WTC11 (cell line): ENCODE data around the gene TAMALIN. TPM values are rescaled to one million over a fixed set of nuclear protein-coding genes. Genes with fewer than 3 reads are reported as not detected.

Source experiments
- ATAC-seq: fragments of 200-7000 bp; cut with Tn5 transposase; 2 replicates; pipeline ENCODE4 v1.10.0; 2021; ENCODE audit warnings: mild to moderate bottlenecking, moderate library complexity
- CTCF ChIA-PET: fragments of 300-600 bp; sonication (Branson Sonifier 250); formaldehyde crosslinking; loops from one replicate; lab custom pipeline; 2021; ENCODE audit warnings: antibody characterized with exemption; lab: Charles Lee
- POLR2A ChIA-PET: fragments of 350-600 bp; sonication (Branson Sonifier 250); formaldehyde crosslinking; loops from one replicate; lab custom pipeline; 2021; ENCODE audit warnings: antibody characterized with exemption; lab: Charles Lee
- DNase-seq: peaks from one replicate; pipeline ENCODE4 v3.0.0; 2021; ENCODE audit warnings: low spot score
- H3K27ac Mint-ChIP-seq: 2 replicates; pipeline ENCODE4 v1.8.0; 2021; ENCODE audit warnings: mixed read lengths
- H3K27me3 Mint-ChIP-seq: 2 replicates; pipeline ENCODE4 v1.8.0; 2021; ENCODE audit warnings: low read depth, mild to moderate bottlenecking, moderate library complexity, mixed read lengths
- H3K36me3 Mint-ChIP-seq: 2 replicates; pipeline ENCODE4 v1.8.0; 2021; ENCODE audit warnings: mixed read lengths
- H3K4me1 Mint-ChIP-seq: 2 replicates; pipeline ENCODE4 v1.8.0; 2022; ENCODE audit warnings: mixed read lengths
- H3K4me3 Mint-ChIP-seq: 2 replicates; pipeline ENCODE4 v1.8.0; 2021; ENCODE audit warnings: mild to moderate bottlenecking, moderate library complexity, mixed read lengths
- H3K9me3 Mint-ChIP-seq: 2 replicates; pipeline ENCODE4 v1.8.0; 2021; ENCODE audit warnings: mixed read lengths
- CREM ChIP-seq: sonication (generic); formaldehyde crosslinking; IDR thresholded peaks from 2 replicates; pipeline ENCODE4 v1.8.1; 2022; ENCODE audit warnings: mild to moderate bottlenecking, missing genetic modification reagents, moderate library complexity
- MXD4 ChIP-seq: fragments of 250-450 bp; sonication (Bioruptor Pico); IDR thresholded peaks from 2 replicates; pipeline ENCODE4 v1.8.0; 2021; ENCODE audit warnings: mild to moderate bottlenecking, moderate library complexity, borderline replicate concordance
- NFE2L1 ChIP-seq: sonication (generic); formaldehyde crosslinking; IDR thresholded peaks from 2 replicates; pipeline ENCODE4 v1.8.1; 2023; ENCODE audit warnings: missing genetic modification reagents
- SP1 ChIP-seq: sonication (generic); formaldehyde crosslinking; conservative IDR thresholded peaks from 2 replicates; pipeline ENCODE4 v1.8.1; 2022; ENCODE audit warnings: missing genetic modification reagents
- ZBTB21 ChIP-seq: sonication (generic); formaldehyde crosslinking; IDR thresholded peaks from 2 replicates; pipeline ENCODE4 v1.8.1; 2023; ENCODE audit warnings: mild to moderate bottlenecking, missing genetic modification reagents, borderline replicate concordance
- ZNF138 ChIP-seq: sonication (generic); formaldehyde crosslinking; conservative IDR thresholded peaks from 2 replicates; pipeline ENCODE4 v1.8.1; 2022; ENCODE audit warnings: mild to moderate bottlenecking, moderate library complexity, missing genetic modification reagents
- ZNF219 ChIP-seq: sonication (generic); formaldehyde crosslinking; IDR thresholded peaks from 2 replicates; pipeline ENCODE4 v1.8.0; 2023; ENCODE audit warnings: missing genetic modification reagents, mild to moderate bottlenecking, borderline replicate concordance
- ZNF263 ChIP-seq: sonication (generic); formaldehyde crosslinking; IDR thresholded peaks from 2 replicates; pipeline ENCODE4 v1.8.1; 2022; ENCODE audit warnings: low read depth, mild to moderate bottlenecking, moderate library complexity, missing genetic modification reagents
- ZNF317 ChIP-seq: sonication (generic); formaldehyde crosslinking; IDR thresholded peaks from 2 replicates; pipeline ENCODE4 v1.8.1; 2023; ENCODE audit warnings: low read depth, mild to moderate bottlenecking, moderate library complexity, missing genetic modification reagents, borderline replicate concordance
- ZNF416 ChIP-seq: fragments of 250-450 bp; sonication (Bioruptor Pico); IDR thresholded peaks from 2 replicates; pipeline ENCODE4 v1.9.0; 2021; ENCODE audit warnings: mild to moderate bottlenecking, inconsistent platforms
- total RNA-seq: library from RNA; stranded (reverse); gene quantifications from 3 replicates; pipeline ENCODE4 v1.2.3, GENCODE V29; 2021
- TF ChIP-seq, protein P1 (sequence below): sonication (generic); formaldehyde crosslinking; IDR thresholded peaks from 2 replicates; pipeline ENCODE4 v1.8.0; 2022; ENCODE audit warnings: mild to moderate bottlenecking, missing genetic modification reagents
- TF ChIP-seq, protein P2 (sequence below): fragments of 250-450 bp; sonication (Bioruptor Pico); IDR thresholded peaks from 2 replicates; pipeline ENCODE4 v1.8.0; 2021; ENCODE audit warnings: mild to moderate bottlenecking
- TF ChIP-seq, protein P3 (sequence below): fragments of 250-450 bp; sonication (Bioruptor Pico); IDR thresholded peaks from 2 replicates; pipeline ENCODE4 v1.9.0; 2021; ENCODE audit warnings: moderate library complexity, mild to moderate bottlenecking, inconsistent platforms, borderline replicate concordance
- TF ChIP-seq, protein P4 (sequence below): sonication (generic); formaldehyde crosslinking; conservative IDR thresholded peaks from 2 replicates; pipeline ENCODE4 v1.8.1; 2022; ENCODE audit warnings: mild to moderate bottlenecking, missing genetic modification reagents
- TF ChIP-seq, protein P5 (sequence below): sonication (generic); formaldehyde crosslinking; IDR thresholded peaks from 2 replicates; pipeline ENCODE4 v1.8.0; 2023; ENCODE audit warnings: missing genetic modification reagents
- TF ChIP-seq, protein P6 (sequence below): fragments of 250-450 bp; sonication (Bioruptor Pico); IDR thresholded peaks from 2 replicates; pipeline ENCODE4 v2.1.2; 2022; ENCODE audit warnings: mild to moderate bottlenecking, moderate library complexity
- TF ChIP-seq, protein P7 (sequence below): sonication (generic); formaldehyde crosslinking; IDR thresholded peaks from 2 replicates; pipeline ENCODE4 v1.8.0; 2022; ENCODE audit warnings: mild to moderate bottlenecking, missing genetic modification reagents
- TF ChIP-seq, protein P8 (sequence below): sonication (generic); formaldehyde crosslinking; IDR thresholded peaks from 2 replicates; pipeline ENCODE4 v1.8.1; 2023; ENCODE audit warnings: mild to moderate bottlenecking, missing genetic modification reagents
- TF ChIP-seq, protein P9 (sequence below): sonication (generic); formaldehyde crosslinking; IDR thresholded peaks from 2 replicates; pipeline ENCODE4 v1.8.0; 2022; ENCODE audit warnings: missing genetic modification reagents

Gene TAMALIN
- total RNA-seq, 1 experiment from 2014 or later: 6.1 TPM

DNA sequence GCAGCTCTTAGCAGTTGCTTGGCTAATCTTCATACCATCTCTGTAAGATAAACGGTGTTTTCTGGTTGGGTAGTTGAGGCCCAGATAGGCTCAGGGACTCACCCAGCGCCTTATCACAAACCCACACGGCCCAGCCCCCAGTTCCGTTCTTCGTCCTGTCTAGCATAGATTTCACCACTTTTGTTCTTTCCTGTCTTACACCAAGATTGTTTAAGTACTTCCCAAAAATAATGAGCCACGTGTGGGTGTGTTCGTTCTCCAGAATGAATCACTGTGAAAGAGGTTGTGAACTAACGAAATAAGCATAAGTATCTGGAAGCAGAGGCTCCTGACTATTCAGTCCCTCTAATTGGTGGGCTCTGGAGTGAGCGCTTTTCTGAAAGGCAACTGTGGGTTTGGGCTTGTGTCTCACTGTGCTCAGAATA lies 33.9 kb upstream of the TAMALIN start (continued):
- TF ChIP-seq, protein P1, sequence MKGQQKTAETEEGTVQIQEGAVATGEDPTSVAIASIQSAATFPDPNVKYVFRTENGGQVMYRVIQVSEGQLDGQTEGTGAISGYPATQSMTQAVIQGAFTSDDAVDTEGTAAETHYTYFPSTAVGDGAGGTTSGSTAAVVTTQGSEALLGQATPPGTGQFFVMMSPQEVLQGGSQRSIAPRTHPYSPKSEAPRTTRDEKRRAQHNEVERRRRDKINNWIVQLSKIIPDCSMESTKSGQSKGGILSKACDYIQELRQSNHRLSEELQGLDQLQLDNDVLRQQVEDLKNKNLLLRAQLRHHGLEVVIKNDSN (CRISPR knock-in tag): no peak
- no peak for TF ChIP-seq ZNF138 (CRISPR knock-in tag)
- TF ChIP-seq, protein P2, sequence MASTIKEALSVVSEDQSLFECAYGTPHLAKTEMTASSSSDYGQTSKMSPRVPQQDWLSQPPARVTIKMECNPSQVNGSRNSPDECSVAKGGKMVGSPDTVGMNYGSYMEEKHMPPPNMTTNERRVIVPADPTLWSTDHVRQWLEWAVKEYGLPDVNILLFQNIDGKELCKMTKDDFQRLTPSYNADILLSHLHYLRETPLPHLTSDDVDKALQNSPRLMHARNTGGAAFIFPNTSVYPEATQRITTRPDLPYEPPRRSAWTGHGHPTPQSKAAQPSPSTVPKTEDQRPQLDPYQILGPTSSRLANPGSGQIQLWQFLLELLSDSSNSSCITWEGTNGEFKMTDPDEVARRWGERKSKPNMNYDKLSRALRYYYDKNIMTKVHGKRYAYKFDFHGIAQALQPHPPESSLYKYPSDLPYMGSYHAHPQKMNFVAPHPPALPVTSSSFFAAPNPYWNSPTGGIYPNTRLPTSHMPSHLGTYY (CRISPR knock-in tag): no peak
- TF ChIP-seq ZBTB21 (CRISPR knock-in tag): no peak
- TF ChIP-seq ZNF219 (CRISPR knock-in tag): no peak
- TF ChIP-seq ZNF317 (CRISPR knock-in tag): no peak
- TF ChIP-seq CREM (CRISPR knock-in tag): no peak
- TF ChIP-seq, protein P3, sequence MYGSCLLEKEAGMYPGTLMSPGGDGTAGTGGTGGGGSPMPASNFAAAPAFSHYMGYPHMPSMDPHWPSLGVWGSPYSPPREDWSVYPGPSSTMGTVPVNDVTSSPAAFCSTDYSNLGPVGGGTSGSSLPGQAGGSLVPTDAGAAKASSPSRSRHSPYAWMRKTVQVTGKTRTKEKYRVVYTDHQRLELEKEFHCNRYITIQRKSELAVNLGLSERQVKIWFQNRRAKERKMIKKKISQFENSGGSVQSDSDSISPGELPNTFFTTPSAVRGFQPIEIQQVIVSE (CRISPR knock-in tag): no peak
- TF ChIP-seq, protein P4, sequence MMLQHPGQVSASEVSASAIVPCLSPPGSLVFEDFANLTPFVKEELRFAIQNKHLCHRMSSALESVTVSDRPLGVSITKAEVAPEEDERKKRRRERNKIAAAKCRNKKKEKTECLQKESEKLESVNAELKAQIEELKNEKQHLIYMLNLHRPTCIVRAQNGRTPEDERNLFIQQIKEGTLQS: no peak
- no peak for TF ChIP-seq MXD4 (CRISPR knock-in tag)
- TF ChIP-seq NFE2L1 (CRISPR knock-in tag): no peak

DNA sequence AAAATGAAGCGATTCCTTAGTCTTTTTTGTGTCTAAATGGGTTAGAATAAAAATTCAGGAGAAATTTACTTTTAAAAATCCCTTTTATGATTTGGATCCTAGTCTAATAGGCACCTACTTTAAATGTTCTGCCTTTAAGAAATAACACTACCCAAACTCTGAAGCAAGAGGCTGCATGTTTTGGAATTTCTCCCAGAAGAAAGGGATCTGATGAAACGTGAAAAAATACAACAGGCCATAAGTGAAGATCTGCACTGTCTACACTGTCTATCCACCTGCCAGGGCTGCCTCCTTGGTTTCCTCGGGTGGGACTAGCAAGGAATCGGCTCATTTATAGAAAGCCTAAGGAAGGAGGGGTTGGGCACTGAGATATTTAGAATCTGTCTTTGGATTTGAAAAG lies 33.2 kb upstream of the TAMALIN start:
- ChIA-PET POLR2A (no interaction called here), CTCF (interaction anchor here (0.6 to 3.5 kb wide), 2 partner anchors 51 to 107 kb away, joined by 3 to 48 read pairs; no protein-coding TSS in a partner anchor)
- H3K4me3 Mint-ChIP-seq: no peak overlapping the region
- no peaks in the 10 kb centered on the region for H3K27me3 Mint-ChIP-seq
- no peak overlapping the region for H3K27ac Mint-ChIP-seq
- no peaks in the 10 kb centered on the region for H3K9me3 Mint-ChIP-seq
- H3K36me3 Mint-ChIP-seq: peaks cover 26% of the 10 kb centered on the region
- TF ChIP-seq, protein P5, sequence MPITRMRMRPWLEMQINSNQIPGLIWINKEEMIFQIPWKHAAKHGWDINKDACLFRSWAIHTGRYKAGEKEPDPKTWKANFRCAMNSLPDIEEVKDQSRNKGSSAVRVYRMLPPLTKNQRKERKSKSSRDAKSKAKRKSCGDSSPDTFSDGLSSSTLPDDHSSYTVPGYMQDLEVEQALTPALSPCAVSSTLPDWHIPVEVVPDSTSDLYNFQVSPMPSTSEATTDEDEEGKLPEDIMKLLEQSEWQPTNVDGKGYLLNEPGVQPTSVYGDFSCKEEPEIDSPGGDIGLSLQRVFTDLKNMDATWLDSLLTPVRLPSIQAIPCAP (CRISPR knock-in tag): no peak
- TF ChIP-seq, protein P6, sequence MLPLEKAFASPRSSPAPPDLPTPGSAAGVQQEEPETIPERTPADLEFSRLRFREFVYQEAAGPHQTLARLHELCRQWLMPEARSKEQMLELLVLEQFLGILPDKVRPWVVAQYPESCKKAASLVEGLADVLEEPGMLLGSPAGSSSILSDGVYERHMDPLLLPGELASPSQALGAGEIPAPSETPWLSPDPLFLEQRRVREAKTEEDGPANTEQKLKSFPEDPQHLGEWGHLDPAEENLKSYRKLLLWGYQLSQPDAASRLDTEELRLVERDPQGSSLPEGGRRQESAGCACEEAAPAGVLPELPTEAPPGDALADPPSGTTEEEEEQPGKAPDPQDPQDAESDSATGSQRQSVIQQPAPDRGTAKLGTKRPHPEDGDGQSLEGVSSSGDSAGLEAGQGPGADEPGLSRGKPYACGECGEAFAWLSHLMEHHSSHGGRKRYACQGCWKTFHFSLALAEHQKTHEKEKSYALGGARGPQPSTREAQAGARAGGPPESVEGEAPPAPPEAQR (CRISPR knock-in tag): no peak
- TF ChIP-seq, protein P7, sequence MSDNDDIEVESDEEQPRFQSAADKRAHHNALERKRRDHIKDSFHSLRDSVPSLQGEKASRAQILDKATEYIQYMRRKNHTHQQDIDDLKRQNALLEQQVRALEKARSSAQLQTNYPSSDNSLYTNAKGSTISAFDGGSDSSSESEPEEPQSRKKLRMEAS (CRISPR knock-in tag): no peak
- TF ChIP-seq, protein P8, sequence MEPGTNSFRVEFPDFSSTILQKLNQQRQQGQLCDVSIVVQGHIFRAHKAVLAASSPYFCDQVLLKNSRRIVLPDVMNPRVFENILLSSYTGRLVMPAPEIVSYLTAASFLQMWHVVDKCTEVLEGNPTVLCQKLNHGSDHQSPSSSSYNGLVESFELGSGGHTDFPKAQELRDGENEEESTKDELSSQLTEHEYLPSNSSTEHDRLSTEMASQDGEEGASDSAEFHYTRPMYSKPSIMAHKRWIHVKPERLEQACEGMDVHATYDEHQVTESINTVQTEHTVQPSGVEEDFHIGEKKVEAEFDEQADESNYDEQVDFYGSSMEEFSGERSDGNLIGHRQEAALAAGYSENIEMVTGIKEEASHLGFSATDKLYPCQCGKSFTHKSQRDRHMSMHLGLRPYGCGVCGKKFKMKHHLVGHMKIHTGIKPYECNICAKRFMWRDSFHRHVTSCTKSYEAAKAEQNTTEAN: no peak
- no peak for TF ChIP-seq ZNF416 (CRISPR knock-in tag)
- TF ChIP-seq, protein P9, sequence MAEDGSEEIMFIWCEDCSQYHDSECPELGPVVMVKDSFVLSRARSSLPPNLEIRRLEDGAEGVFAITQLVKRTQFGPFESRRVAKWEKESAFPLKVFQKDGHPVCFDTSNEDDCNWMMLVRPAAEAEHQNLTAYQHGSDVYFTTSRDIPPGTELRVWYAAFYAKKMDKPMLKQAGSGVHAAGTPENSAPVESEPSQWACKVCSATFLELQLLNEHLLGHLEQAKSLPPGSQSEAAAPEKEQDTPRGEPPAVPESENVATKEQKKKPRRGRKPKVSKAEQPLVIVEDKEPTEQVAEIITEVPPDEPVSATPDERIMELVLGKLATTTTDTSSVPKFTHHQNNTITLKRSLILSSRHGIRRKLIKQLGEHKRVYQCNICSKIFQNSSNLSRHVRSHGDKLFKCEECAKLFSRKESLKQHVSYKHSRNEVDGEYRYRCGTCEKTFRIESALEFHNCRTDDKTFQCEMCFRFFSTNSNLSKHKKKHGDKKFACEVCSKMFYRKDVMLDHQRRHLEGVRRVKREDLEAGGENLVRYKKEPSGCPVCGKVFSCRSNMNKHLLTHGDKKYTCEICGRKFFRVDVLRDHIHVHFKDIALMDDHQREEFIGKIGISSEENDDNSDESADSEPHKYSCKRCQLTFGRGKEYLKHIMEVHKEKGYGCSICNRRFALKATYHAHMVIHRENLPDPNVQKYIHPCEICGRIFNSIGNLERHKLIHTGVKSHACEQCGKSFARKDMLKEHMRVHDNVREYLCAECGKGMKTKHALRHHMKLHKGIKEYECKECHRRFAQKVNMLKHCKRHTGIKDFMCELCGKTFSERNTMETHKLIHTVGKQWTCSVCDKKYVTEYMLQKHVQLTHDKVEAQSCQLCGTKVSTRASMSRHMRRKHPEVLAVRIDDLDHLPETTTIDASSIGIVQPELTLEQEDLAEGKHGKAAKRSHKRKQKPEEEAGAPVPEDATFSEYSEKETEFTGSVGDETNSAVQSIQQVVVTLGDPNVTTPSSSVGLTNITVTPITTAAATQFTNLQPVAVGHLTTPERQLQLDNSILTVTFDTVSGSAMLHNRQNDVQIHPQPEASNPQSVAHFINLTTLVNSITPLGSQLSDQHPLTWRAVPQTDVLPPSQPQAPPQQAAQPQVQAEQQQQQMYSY (CRISPR knock-in tag): no peak
- TF ChIP-seq ZNF263 (CRISPR knock-in tag): no peak
- TF ChIP-seq SP1: no peak
- TF ChIP-seq, all 79 proteins: peak for 0
- ATAC-seq (no peak), DNase-seq (no peak)
- peaks cover 31% of the 10 kb centered on the region for H3K4me1 Mint-ChIP-seq
